IMR-90 (cell line): Measurements from ENCODE around the gene TCEA2. TPM values are rescaled to one million over a fixed set of nuclear protein-coding genes. Genes with fewer than 3 reads are reported as not detected.

Experiments used
- ATAC-seq: fragments of 200-7000 bp; cut with Tn5 transposase; 2 replicates; pipeline ENCODE4 v1.9.1; 2020; ENCODE audit warnings: low read depth, mild to moderate bottlenecking, moderate library complexity
- BruUV-seq: library from RNA; stranded (reverse); fragments of 400-500 nt; replicated peaks from 2 replicates; lab custom pipeline; 2021; lab: Mats Ljungman, UMichigan
- CTCF ChIA-PET: fragments of 300-600 bp; formaldehyde crosslinking; extraction: SDS; loops from one replicate; lab custom pipeline; 2021; ENCODE audit warnings: antibody characterized with exemption; lab: Yijun Ruan, JAX
- POLR2A ChIA-PET: fragments of 300-600 bp; sonication (Branson Sonifier 250); formaldehyde crosslinking; loops from one replicate; lab custom pipeline; 2022; ENCODE audit warnings: antibody characterized with exemption; ENCODE audit not compliant: unreplicated experiment; lab: Charles Lee
- DNase-seq: peaks from one replicate; pipeline ENCODE4 v3.0.0; 2013
- H2AFZ ChIP-seq: replicated peaks from 2 replicates; pipeline ENCODE3; 2013; ENCODE audit warnings: low read length, mild to moderate bottlenecking; ENCODE audit not compliant: poor library complexity
- H2AK5ac ChIP-seq: 2 replicates; pipeline ENCODE4 v1.6.1; 2013; ENCODE audit warnings: low read depth, low read length, inconsistent platforms
- H2AK9ac ChIP-seq: replicated peaks from 2 replicates; pipeline ENCODE3; 2013; ENCODE audit warnings: mild to moderate bottlenecking, low read depth, low read length, moderate library complexity; ENCODE audit not compliant: poor library complexity
- H2BK120ac ChIP-seq: 2 replicates; pipeline ENCODE4 v1.6.1; 2013; ENCODE audit warnings: low read depth, low read length, inconsistent platforms
- H2BK15ac ChIP-seq: 3 replicates; pipeline ENCODE4 v1.6.1; 2013; ENCODE audit warnings: low read depth, low read length, inconsistent platforms
- H2BK20ac ChIP-seq: 2 replicates; pipeline ENCODE4 v1.6.1; 2013; ENCODE audit warnings: low read depth, mild to moderate bottlenecking, inconsistent platforms, low read length, moderate library complexity
- H2BK5ac ChIP-seq: 2 replicates; pipeline ENCODE4 v1.6.1; 2013; ENCODE audit warnings: mild to moderate bottlenecking, low read depth, low read length, inconsistent platforms; ENCODE audit not compliant: poor library complexity, severe bottlenecking
- H3K14ac ChIP-seq: replicated peaks from 2 replicates; pipeline ENCODE4 v1.6.1; 2013; ENCODE audit warnings: low read depth, low read length, inconsistent platforms
- H3K18ac ChIP-seq: 2 replicates; pipeline ENCODE4 v1.6.1; 2013; ENCODE audit warnings: low read depth, low read length, control low read depth
- H3K23ac ChIP-seq: 2 replicates; pipeline ENCODE4 v1.6.1; 2013; ENCODE audit warnings: low read depth, low read length, inconsistent platforms
- H3K27ac ChIP-seq: 2 replicates; pipeline ENCODE4 v1.5.1; 2013; ENCODE audit warnings: mild to moderate bottlenecking, control low read depth, low read length; ENCODE audit not compliant: insufficient read depth
- H3K27me3 ChIP-seq: 2 replicates; pipeline ENCODE4 v1.6.1; 2013; ENCODE audit warnings: low read length; ENCODE audit not compliant: control insufficient read depth, insufficient read depth
- H3K36me3 ChIP-seq: 2 replicates; pipeline ENCODE4 v1.6.1; 2013; ENCODE audit warnings: low read length, mixed read lengths; ENCODE audit not compliant: control insufficient read depth, insufficient read depth
- H3K4ac ChIP-seq: 2 replicates; pipeline ENCODE4 v1.6.1; 2013; ENCODE audit warnings: low read depth, low read length, inconsistent platforms
- H3K4me1 ChIP-seq: 2 replicates; pipeline ENCODE4 v1.6.1; 2013; ENCODE audit warnings: low read length, mixed read lengths; ENCODE audit not compliant: control insufficient read depth, insufficient read depth
- H3K4me2 ChIP-seq: 2 replicates; pipeline ENCODE4 v1.6.1; 2013; ENCODE audit warnings: low read depth, mild to moderate bottlenecking, control low read depth, low read length, moderate library complexity
- H3K4me3 ChIP-seq: 2 replicates; pipeline ENCODE4 v1.5.1; 2013; ENCODE audit warnings: low read depth, mild to moderate bottlenecking, control low read depth, low read length, moderate library complexity; ENCODE audit not compliant: insufficient read depth
- H3K56ac ChIP-seq: 2 replicates; pipeline ENCODE4 v1.6.1; 2013; ENCODE audit warnings: low read length, inconsistent platforms; ENCODE audit not compliant: insufficient read depth; ENCODE audit errors: extremely low read depth
- H3K79me1 ChIP-seq, 2 experiments: 2 replicates each; pipeline ENCODE4 v1.6.1; 2013; ENCODE audit warnings: low read length in 2 of 2, inconsistent platforms in 1 of 2, low read depth in 1 of 2
- H3K9ac ChIP-seq: 2 replicates; pipeline ENCODE4 v1.6.1; 2013; ENCODE audit warnings: low read depth, low read length, control low read depth
- H3K9me1 ChIP-seq: 2 replicates; pipeline ENCODE4 v1.6.1; 2013; ENCODE audit warnings: low read length, inconsistent platforms; ENCODE audit not compliant: insufficient read depth
- H3K9me3 ChIP-seq: 2 replicates; pipeline ENCODE4 v1.6.1; 2013; ENCODE audit warnings: low read length; ENCODE audit not compliant: control insufficient read depth, insufficient read depth
- H4K20me1 ChIP-seq: 2 replicates; pipeline ENCODE4 v1.6.1; 2013; ENCODE audit warnings: low read length, inconsistent platforms; ENCODE audit not compliant: insufficient read depth
- H4K5ac ChIP-seq: 2 replicates; pipeline ENCODE4 v1.6.1; 2013; ENCODE audit warnings: mild to moderate bottlenecking, low read depth, low read length, control low read depth
- H4K8ac ChIP-seq, 2 experiments: 2 replicates each; pipeline ENCODE4 v1.6.1; 2013; ENCODE audit warnings: low read depth in 2 of 2, low read length in 2 of 2, control low read depth in 1 of 2, inconsistent platforms in 1 of 2
- H4K91ac ChIP-seq: 2 replicates; pipeline ENCODE4 v1.6.1; 2013; ENCODE audit warnings: low read depth, low read length, inconsistent platforms; ENCODE audit not compliant: insufficient read depth
- ELK1 ChIP-seq: fragments of 150-350 bp; IDR thresholded peaks from 2 replicates; pipeline ENCODE4 v1.6.1; 2016; ENCODE audit warnings: low read depth, mild to moderate bottlenecking, low read length, moderate library complexity, borderline replicate concordance
- RCOR1 ChIP-seq: IDR thresholded peaks from 2 replicates; pipeline ENCODE4 v1.6.1; 2012; ENCODE audit warnings: mild to moderate bottlenecking, low read length, improper control_type of control experiment; ENCODE audit not compliant: insufficient replicate concordance
- WGBS, 2 experiments: methylation state at CpG; one replicate each; pipeline versions ENCODE4 v1.1.5 to v1.1.7; 2013; ENCODE audit warnings: missing lambda C conversion rate in 2 of 2; ENCODE audit not compliant: insufficient read length in 1 of 2; ENCODE audit errors: extremely low coverage in 2 of 2; 5-methylcytosine and 5-hydroxymethylcytosine counted together
- dilution Hi-C: fragments of 300-500 bp; cut with HindIII; formaldehyde crosslinking; loops from one replicate; pipeline ENCODE4 v1.14.3; 2018; ENCODE audit warnings: low sequenced_read_pairs; ENCODE audit not compliant: unreplicated experiment
- in situ Hi-C: fragments of 300-500 bp; cut with MboI; formaldehyde crosslinking; loops from 3 replicates; pipeline ENCODE4 v1.14.3; 2019; ENCODE audit warnings: low sequenced_read_pairs, inconsistent platforms, mixed read lengths
- intact Hi-C: fragments of 100-400 bp; cut with micrococcal nuclease; formaldehyde crosslinking; loops from 2 replicates; pipeline ENCODE4 v1.10.0; 2022
- polyA plus RNA-seq, 3 experiments: library from polyadenylated mRNA; depleted of rRNA; stranded (reverse); fragments of >200 nt; gene quantifications; 2 replicates each; pipeline ENCODE4 v1.2.3, GENCODE V29; 2012; ENCODE audit warnings: low replicate concordance in 1 of 3
- total RNA-seq: library from RNA; depleted of rRNA; stranded (reverse); fragments of >200 nt; gene quantifications from 2 replicates; pipeline ENCODE4 v1.2.3, GENCODE V29; 2012

TCEA2 gene
- total and polyA plus RNA-seq, 2 of the 4 experiments (the other 2 are of a cell fraction), result 9.3 to 30.0 TPM

- H3K9ac ChIP-seq, result no peak overlapping the region
- no peak overlapping the region for H2BK20ac ChIP-seq
- H3K4me1 ChIP-seq, result peaks cover 11% of the 10 kb centered on the region
- H3K27ac ChIP-seq, result no peak overlapping the region
- H4K20me1 ChIP-seq, result no peaks in the 10 kb centered on the region; the same call in none of the 2 replicates
- ChIA-PET CTCF (no interaction called here), POLR2A (no interaction called here)
- no peak overlapping the region for H3K14ac ChIP-seq
- no peak overlapping the region for H3K56ac ChIP-seq
- no peaks in the 10 kb centered on the region for H3K9me1 ChIP-seq
- no peak overlapping the region for H2AFZ ChIP-seq
- no peak overlapping the region for H3K4ac ChIP-seq
- H3K79me1 ChIP-seq, result peaks cover 6 to 8% of the 10 kb centered on the region in 2 experiments; a peak in 3 of 4 replicates
- no peak overlapping the region for H3K4me2 ChIP-seq
- no peak for ATAC-seq
- 86% methylated on average over 6 of the region's 8 CpGs; no CpG with 5 or more reads in 1 of the 2 experiments for WGBS, 2 experiments
- H2AK9ac ChIP-seq, result no peak overlapping the region
- in situ Hi-C loops (no loop called here), dilution Hi-C loops (no loop called here), intact Hi-C loops (no loop called here)
- no peak overlapping the region for H4K5ac ChIP-seq
- no peak overlapping the region for H2BK5ac ChIP-seq
- peaks cover 26% of the 10 kb centered on the region; the same call in 1 of the 2 replicates for H3K36me3 ChIP-seq
- no peak for DNase-seq
- no peak overlapping the region for H2BK15ac ChIP-seq
- no peak overlapping the region for H2BK120ac ChIP-seq
- no peak overlapping the region for H4K91ac ChIP-seq
- H2AK5ac ChIP-seq, result no peak overlapping the region
- H3K27me3 ChIP-seq, result no peaks in the 10 kb centered on the region
- no peak overlapping the region for H3K18ac ChIP-seq
- H4K8ac ChIP-seq, result no peak overlapping the region
- no peak for TF ChIP-seq ELK1
- no peak for TF ChIP-seq RCOR1
- no peak overlapping the region for H3K23ac ChIP-seq
- H3K4me3 ChIP-seq, result no peak overlapping the region
- no peaks in the 10 kb centered on the region for H3K9me3 ChIP-seq
- BruUV-seq, result no TSS peak
Measured at GRCh38 chr20:64074963-64075362, 12.0 kb downstream of the TCEA2 start.
